NCI-H526 (cell line): ENCODE data around the gene SLC17A2.

Experiments
- DNase-seq, 2 experiments: peaks; one replicate each; lab custom pipeline; 2025; lab: John Stamatoyannopoulos, UW

The SLC17A2 gene

DNA sequence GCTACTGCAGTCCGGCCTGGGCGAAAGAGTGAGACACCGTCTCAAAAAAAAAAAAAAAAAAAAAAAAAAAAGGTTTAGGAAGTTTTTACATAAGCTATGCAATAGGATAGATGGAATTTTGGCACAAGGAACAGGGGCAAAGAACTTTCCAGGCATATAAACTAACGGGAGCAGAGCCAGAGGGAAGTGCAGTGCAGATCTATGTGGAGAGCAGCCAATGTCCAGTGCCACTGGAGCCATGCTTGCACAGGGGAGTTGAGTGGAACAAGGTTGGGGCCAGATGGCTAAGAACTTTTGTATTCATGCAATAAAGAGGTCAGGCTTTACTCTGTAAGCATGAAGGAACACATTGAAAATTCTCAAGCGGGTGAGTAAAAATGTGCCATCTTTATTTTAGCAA lies 10.8 kb downstream of the SLC17A2 start:
- no peak for DNase-seq

DNA sequence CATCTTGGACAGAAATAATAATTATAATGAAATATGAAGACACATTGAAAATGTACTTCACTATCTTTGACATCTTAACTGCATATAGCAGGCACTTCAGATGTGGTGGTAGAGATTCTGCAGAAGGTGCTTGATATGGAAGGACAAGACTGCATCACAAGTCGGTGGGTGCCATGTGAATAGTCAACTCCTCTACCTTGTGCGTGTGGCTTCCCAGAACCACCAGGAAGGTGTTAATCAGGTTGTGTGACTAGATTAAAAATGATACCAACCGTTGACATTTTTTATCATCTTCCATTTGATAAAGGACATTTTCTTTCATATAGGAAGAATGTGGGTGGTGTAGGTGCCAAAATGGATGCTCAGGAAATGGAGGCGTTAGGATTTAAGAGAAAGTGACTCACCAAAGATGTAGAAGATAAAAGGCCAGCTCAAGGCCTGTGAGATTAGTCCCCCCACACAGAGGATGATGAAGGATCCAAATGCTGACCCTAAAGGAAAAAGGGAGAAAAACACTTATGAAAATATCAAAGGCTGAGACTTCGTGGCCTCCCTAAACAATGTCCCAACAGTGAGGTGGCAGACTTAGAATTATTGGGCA lies 12.3 kb downstream of the SLC17A2 start:
- DNase-seq: no peak

DNA sequence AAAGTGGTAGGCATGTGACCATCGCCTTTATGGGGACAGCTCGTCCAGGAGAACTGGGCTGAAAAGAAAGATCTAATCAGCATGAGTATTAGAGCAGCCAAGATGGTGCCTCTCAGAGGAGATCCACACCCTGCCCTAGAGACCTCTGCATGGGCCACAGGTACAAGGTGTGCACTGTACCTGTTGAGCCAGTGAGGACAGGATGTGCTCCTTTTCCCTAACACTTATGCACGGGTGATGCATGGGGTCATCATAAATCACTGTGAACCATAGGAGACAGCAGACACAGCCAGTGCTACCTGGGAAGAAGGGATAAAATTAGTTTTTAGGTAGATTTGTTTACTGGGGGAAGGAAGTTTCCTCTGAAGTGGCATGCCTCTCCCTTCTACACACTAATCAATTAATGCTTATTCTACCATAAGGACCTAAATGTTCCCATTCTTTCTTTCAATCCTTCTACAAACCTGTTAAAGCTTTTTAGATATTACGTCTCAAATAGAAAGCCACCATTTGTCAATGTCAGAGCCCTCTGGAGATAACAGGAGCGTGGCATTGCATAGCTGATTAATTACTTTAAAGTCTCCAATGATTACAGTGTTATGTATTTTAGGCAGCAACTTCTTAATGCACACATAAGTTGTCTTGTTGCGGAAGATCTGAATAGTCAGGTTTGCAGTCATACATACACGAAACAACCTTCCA lies 13.6 kb downstream of the SLC17A2 start:
- no peak for DNase-seq

DNA sequence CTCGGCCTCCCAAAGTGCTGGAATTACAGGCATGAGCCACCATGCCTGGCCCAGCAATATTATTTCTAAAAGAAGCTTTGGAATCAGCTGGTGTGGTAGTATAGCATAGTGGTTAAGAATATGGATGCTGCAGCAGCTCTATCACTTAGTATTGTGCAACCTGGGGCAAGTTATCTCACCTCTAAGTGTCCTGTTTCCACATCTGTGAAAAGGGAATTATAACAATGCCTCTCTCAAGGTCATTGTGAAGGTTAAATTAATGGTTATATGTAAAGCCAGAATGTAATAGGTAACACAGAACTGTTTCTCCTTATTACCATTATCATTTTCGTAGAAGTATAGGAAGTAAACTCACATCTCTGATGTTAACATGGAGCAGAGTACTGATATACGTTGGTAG lies 14.2 kb downstream of the SLC17A2 start:
- DNase-seq: no peak

DNA sequence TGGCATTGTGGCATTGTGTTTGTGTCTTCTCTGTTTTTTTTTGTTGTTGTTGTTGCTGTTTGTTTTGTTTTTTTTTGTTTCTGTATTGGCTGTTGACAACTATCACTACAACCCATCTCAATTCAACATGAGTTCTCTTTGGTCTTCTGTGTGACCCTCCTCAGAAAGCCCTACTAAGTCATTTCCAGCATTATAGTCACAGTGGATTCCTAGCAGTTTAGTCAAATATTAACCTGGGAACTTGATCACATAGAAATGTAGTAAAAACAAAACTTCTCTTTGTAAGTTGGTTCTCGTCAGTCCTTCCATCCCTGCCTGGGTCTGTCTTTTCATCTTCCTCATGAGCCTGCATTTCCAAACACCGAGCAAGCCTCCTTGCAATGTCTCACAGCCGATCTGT lies 16.8 kb downstream of the SLC17A2 start:
- no peak for DNase-seq

DNA sequence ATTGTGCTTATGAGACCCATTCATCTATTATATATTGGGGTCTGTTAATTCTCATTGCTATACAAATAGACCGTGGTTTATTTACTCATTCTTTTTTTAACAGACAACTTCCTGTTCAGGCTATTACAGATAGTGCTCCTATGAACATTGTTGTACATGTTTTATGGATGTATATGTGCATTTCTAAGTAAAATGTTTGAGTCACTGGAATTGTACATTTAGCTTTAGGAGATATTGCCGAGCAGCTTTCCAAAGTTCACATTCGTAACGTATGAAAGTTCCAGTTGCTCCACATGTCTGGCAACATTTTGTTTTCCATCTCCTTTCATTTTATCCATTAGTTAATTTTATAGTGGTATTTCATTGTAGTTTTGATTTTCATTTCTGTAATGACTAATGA lies 19.1 kb downstream of the SLC17A2 start:
- DNase-seq: no peak

DNA sequence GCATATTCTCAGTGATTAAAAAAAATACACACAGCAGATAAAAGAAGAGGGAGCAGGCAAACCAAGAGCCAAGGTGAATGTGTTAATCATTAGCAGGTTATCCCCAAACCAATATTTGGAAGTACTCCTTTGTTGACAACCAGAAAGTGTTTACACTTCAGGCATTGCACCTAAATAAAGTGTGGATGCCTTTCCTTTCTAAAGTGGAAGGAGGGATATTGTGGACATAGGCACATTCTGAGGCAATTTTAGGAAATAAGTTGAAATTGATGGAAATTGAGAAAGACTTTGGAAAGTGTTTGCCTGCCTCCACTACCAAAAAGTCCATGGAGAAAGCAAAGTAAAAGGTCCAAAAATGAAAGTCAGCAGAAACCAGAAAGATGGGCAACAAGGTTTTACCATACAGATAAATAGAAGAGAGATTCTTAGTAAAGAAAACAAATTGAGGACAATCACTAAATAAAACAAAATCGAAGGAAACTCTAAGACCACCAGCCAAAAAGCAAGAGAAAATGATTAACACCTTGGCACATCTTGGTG lies 22.9 kb downstream of the SLC17A2 start:
- DNase-seq: no peak

DNA sequence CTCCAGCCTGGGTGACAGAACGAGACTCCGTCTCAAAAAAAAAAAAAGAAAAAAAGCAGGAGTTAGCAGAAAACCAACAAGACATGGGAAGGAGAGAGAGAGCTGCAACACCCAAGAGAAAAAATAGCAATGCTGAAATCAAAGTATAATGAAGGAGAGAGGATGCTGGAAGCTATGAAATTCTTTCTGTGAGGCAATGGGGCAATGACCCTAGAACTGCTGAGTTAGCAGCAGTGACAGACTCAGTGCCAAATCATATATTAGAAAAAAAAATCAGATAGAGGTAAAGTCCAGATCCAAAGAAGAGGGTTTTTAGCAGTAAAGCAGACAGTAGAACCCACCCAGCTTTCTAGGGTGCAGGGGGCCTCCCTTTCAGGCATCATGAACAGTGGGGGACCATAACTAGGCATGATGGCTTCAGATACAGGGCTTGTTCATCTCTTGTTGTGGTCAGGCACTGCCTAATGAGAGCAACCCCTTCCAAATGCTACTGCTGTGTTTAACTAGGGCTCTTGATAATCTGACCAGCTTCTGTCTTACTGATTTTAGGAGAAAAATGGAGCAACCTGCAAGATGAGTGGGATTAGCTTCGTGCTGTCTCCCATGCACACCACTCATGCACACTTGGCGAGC lies 26.9 kb downstream of the SLC17A2 start:
- DNase-seq: no peak

DNA sequence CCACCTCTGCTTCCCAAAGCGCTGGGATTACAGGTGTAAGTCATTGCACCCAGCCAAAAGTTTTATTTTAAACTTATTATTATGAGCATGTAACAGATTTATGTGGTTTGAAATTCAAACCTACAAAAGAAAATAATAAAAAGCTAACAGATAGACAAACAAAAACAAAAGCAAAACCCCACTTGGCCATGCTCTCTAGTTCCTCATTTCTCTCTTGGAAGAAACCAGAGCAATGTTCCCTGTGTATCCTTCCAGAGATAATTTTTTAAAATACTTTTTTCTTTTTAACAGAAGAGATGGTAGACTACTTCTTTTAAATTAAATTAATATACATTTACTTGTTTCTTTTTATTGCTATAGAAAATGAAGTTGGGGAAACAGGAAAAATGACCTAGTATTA lies 28.4 kb downstream of the SLC17A2 start:
- DNase-seq: no peak

DNA sequence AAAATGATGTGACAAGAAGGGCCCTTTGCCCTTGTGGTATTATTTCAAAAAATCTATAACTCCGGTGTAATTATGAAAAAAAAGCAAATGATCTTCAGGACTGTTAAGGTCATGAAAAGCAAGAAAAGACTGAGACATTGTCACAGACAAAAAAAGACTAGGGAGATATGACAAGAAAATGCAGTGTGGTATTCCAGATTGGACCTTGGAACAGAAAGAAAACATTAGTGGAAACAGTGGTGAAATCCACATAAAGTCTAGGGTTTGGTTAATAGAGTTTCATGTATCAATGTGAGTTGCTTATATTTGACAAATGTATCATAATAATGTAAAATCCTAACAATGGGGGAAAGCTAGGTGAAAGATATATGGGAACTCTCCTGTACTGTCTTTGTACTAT lies 29.6 kb downstream of the SLC17A2 start:
- DNase-seq: no peak

DNA sequence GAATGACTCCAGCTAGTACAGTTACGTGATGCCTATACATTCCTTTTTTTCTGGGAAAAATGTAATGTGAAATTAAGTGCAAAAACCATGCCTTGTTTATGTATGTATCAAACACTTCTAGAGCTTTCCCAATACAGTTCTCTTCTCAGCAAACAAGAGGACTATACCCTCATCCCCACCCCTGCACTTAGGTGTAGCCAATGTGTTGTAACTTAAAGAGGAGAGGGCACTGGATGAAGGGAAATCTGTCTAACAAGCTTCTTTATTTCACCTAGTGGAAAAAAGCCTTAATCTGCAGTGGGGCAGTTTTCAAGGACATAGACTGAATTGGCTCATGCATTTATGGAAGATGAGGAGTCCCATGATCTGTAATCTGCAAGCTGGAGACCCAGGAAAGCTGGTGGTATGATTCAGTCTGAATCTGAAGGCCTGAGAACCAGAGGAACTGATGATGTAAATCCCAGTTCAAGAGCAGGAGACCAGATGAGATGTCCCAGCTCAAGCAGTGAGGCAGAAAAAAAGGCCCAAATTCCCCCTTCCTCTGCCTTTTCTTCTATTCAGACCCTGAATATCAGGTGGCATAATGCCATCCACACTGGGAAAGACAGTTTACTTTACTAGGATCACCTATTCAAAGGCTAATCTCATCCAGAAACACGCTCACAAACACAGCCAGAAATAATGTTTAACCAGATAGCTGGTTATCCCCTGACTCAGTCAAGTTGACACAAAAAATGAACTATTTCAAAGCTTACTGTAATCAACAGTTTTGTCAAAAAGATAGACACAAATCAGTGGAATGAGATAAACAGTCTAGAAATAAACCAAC lies 30.7 kb downstream of the SLC17A2 start:
- DNase-seq: no peak

DNA sequence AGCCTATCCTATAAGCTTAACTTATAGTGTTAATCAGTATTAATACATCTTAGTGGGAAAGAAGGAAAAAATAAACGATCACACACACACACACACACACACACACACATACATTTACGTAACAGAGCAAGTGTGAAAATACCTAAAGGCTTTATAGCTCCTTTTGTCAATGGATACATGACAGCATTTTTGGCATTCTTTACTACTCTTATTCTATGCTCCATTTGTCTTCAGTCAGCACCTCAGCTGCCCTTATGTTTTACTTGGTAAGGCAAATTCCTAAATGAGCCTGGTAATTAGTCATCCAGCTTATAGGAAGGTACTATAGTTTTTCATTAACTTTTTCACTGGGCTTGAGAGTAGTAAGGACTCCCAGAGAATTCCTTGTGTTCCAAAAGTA lies 31.4 kb downstream of the SLC17A2 start:
- no peak for DNase-seq

DNA sequence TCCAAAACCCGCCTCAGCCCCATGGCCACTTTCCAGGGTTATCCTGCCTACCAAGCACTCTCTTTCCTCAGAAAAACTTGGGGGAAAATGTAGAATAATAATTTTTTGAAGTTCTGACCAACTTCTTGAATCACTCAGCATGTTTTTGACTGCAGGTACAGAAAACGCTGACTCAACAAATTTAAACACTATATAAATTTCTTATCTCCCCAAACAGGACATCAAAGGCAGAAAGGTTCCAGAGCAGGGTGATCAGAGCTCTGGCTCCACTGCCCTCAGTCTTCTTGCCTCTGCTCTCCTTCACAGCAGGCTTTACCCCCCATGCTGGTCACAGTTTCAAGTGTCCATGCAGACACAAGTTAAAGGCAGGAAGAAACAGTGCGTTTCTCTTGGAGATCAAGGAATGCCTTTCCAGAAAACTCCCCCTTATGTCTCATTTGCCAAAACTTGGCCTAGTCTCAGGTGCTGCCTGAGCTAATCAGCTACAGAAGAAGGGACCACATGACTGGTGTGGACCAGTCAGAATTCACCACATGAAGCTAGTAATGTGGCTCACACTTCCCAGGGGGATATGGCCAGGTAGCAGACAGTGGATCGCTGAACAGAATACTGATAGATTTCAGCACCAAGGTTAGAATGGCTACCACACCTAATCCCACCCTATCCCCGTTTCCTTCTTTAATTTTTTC lies 32.1 kb downstream of the SLC17A2 start:
- no peak for DNase-seq

DNA sequence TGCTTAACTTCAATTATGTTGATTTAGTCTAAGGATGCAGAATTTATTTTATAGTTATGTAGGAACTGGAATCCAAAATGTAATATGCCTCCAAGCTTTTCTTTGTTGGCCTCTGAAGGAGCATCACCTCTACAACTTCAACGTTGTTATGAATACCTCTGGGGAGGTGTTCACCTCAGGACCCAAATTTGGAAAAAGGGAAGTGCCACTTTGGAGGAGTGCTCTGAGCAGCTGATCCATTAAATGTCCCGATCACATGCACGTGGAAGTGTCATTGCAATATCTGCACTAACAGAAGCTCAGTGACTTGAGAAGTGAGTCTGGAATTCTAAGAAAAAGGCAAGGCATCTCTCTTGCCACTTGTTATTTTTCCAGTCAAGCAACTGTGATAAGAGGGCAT lies 34.2 kb downstream of the SLC17A2 start:
- DNase-seq: no peak

DNA sequence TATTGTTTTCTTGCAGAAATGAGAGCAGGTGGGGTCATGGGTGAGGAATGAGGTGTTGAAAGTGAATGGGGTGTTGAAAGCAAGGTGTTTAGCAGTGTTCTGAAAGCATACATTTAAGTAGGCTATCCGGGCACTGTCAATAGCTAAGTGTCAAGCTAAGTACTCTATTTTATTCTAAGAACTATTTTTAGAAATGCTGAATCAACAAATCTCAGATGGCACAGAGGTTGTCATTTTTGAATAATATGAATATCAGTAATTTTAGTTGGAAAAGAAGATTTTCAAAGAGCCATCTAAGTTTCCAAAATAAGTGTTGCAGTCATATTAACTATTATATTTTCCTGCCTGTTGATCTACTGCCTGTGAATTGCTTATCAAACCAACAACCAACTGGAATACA lies 34.7 kb downstream of the SLC17A2 start:
- no peak for DNase-seq

DNA sequence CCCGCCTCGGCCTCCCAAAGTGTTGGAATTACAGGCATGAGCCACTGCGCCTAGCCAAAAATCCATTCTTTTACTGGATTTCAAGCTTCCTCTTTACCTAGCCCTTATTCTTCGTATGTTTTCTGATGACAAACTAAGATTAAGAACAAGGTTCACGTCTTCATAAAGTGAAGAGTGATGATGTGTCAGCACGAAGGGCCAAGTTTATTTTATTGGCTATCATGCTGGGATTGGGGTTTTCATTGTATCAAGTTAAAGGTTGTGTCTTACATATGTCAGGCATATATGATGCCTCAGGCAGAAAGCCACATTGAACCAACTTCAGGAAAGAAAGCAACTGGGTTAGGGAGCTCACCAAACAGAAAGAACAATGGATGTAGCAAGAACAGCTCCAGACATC lies 36.7 kb downstream of the SLC17A2 start:
- no peak for DNase-seq

DNA sequence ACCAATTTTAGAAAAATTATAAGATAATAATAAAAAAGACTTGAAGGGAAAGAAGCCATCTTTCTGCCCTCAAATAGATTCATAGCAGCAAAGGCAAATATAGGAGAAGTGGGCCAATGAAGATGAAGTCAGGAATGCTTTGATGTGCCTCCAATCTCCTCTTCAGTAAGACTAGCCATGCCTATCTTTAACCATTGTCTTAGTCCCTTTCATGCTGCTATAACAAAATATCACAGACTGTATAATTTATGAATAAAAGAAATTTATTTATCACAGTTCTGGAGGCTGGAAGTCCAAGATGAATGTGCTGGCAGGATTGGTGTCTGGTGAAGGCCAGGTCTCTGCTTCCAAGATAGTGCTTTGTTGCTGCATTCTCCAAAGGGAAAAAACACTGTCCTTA lies 37.6 kb downstream of the SLC17A2 start:
- DNase-seq: no peak

DNA sequence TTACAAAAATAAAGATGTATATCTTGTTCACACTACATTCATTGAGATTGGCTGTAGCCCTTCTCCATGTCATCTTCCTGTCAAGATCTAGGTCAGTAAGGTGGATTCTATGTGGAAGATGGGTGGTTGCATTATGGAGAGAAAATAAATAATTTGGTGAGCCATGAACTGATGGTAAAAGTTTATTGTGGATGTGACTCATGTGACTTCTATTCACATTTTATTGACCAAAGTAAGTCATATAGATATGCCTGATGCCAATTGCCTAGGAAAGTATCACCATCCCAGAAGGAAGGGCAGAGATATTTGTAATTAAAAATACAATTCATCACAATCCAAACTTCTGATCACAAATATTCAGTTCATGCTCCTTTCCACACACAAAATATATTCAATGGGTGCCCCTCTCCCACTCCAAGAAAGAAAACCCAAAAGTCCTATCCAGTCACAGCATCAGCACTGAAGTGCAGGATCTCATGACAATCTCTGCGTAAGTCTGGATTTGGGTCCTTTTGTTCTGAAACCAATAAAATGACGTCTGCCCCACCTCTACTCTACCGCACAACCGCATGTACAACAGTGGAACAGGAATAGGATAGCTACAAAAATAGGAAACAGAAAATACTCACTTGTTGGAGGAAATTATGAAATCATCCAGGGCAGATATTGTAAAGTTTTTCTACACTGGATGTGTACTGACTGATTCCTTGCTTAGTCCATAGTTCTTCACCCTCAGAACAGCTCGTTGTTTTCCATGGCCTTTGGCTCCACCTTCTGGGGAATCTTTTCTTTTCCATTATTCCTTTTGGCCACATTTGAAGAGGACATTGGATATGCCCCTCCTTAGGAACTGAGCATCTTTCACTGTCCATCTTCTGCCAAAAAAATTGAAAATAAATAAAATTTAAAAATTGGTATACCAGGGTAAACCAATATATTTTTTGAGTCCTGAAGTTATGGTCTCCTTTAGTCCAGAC lies 40.3 kb downstream of the SLC17A2 start:
- DNase-seq: peak; percentile 25 to 73

DNA sequence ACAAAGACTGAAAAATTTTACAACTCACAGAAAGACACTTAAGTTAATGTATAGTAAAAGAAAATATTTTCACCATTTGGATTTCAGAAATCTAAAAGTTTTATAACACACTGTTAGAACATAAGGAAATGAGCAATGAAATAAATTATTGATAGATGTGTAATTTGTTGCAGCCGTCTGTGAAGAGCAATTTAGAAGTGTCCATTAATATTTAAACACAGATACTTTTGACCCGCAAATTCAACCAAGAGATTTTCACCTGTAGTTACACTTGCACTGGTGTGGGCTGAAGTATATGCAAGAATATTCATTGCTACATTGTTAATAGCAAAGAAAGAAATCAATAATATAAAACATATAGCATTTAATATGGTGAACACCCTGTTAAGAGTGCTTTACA lies 41.9 kb downstream of the SLC17A2 start:
- DNase-seq: no peak

DNA sequence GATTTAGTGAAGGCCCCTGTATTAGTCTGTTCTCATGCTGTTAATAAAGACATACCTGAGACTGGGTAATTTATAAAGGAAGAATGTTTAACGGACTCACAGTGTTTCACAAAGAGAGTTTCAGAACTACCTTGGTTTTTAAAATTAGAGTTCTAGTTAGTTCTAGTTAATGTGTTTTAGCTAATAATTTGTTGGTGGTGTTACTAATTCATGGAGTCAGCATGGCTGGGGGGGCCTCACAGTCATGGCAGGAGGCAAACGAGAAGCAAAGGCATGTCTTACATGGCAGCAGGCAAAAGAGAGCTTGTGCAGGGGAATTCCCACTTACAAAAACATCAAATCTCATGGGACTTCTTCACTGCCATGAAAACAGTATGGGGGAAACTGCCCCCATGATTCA lies 44.4 kb downstream of the SLC17A2 start:
- no peak for DNase-seq

DNA sequence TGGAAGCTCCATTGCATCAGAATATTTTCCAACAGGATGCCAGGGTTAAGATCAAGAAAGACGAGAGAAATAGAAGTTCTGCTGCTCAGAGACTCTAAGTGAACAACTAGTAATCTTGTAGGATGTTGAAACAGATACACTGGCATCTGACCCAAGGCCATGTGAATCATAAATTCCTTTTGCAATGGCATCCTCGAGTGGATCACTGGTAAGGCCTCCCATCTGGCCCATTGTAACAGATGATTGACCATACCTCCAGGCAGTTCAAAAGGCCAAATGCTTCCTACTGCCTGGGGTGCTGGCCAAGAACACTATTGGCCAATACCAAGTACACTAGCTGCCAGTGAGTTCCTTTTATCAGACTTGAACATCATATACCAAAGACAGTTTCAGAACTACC lies 46.5 kb downstream of the SLC17A2 start:
- no peak for DNase-seq
